SJSA1 (cell line): ENCODE measurements around the gene AGBL4. TPM values are rescaled to one million over a fixed set of nuclear protein-coding genes. Genes with fewer than 3 reads are reported as not detected.

Experiments
- DNase-seq, 2 experiments: peaks; one replicate each; pipeline ENCODE4 v3.0.0-alpha.2; 2015 to 2020; ENCODE audit warnings: low spot score in 2 of 2, low read depth in 1 of 2
- H3K27ac ChIP-seq: fragments of 250-450 bp; sonication (Bioruptor Pico); 2 replicates; pipeline ENCODE4 v1.5.1; 2020; ENCODE audit warnings: mild to moderate bottlenecking, moderate library complexity
- H3K27me3 ChIP-seq: fragments of 250-450 bp; sonication (Bioruptor Pico); replicated peaks from 2 replicates; pipeline ENCODE4 v1.5.1; 2020; ENCODE audit warnings: mild to moderate bottlenecking, moderate library complexity
- H3K36me3 ChIP-seq: fragments of 250-450 bp; sonication (Bioruptor Pico); 2 replicates; pipeline ENCODE4 v1.5.1; 2020; ENCODE audit warnings: mild to moderate bottlenecking
- H3K4me1 ChIP-seq: fragments of 250-450 bp; sonication (Bioruptor Pico); replicated peaks from 2 replicates; pipeline ENCODE4 v1.6.1; 2021; ENCODE audit warnings: mild to moderate bottlenecking
- H3K4me3 ChIP-seq: fragments of 250-450 bp; sonication (Bioruptor Pico); 2 replicates; pipeline ENCODE4 v1.5.1; 2020; ENCODE audit warnings: mild to moderate bottlenecking
- H3K9me3 ChIP-seq: fragments of 250-450 bp; sonication (Bioruptor Pico); replicated peaks from 2 replicates; pipeline ENCODE4 v1.5.1; 2020; ENCODE audit warnings: mild to moderate bottlenecking
- total RNA-seq: library from RNA; depleted of rRNA; stranded (reverse); fragments of >200 nt; shearing (Covaris generic); gene quantifications from 2 replicates; pipeline ENCODE4 v1.2.3, GENCODE V29; 2014

AGBL4 gene
- total RNA-seq, 1 experiment from 2014 or later, result not detected

DNA sequence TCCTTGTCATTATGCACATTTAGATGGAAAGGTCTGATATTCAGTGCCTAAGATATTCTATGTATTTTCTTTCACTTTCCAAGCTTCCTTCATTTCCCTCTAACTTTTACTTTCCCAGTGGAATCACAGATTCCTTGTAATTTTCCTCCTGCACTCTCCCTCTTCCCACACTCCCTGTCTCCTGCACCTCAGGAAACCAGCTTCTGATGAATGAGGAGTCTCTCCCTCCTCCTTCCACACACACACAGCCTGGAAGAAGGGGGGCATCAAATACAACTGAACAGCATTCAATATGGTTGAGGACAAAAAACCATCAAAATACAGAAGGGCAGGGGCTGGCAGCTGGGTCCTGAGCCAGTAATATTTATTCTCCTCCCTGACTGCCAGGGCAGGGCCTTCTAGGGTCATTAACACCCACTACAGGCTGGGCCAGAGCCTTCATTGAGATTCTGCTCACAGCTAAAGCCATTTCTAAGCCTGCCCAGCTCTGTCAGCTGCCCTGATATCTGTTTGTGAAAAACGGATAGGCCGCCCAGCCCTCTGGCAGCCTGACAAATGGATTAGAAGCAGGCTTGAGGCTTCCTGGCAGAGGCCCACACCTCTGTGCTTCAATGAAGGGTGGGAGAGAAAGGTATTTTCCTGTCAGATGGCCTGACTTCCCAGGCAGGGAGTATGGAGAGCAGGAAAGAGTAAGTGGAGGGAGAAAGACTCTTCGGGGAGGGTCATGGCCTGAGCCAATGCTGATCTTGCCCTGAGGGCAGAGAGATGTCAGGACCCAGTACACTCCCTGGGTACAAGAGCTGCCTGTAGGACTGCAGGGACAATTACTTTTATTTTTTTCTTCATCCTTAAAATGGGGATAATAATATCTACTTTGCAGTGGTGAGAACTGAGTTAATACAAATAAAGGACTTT is 1412.9 kb downstream of the AGBL4 start:
- H3K4me1 ChIP-seq, result no peaks in the 10 kb centered on the region
- H3K9me3 ChIP-seq, result no peaks in the 10 kb centered on the region
- no peaks in the 10 kb centered on the region for H3K36me3 ChIP-seq
- H3K27me3 ChIP-seq, result peaks cover 16% of the 10 kb centered on the region
- no peak overlapping the region for H3K4me3 ChIP-seq
- no peak for DNase-seq
- H3K27ac ChIP-seq, result no peak overlapping the region

DNA sequence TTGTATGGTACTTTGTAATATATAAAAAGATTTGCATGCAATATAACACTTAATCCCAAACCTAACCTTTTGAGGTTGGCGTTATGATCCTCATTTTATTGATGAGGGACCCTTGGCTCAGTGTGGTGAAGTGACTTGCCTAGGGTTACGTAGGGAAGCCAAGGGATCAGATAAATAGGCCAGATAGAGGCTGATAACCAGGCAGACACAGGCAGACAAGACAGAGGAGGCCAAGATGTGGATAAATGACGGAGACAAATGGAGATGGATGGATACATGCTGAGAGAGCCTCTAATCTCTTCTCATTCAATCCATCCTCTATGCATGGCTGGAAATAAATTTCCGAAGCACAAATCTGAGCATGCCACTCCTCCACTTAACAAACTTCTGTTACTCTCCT is 1414.9 kb downstream of the AGBL4 start:
- no peaks in the 10 kb centered on the region for H3K9me3 ChIP-seq
- H3K4me1 ChIP-seq, result no peaks in the 10 kb centered on the region
- no peak overlapping the region for H3K4me3 ChIP-seq
- DNase-seq, result no peak
- H3K36me3 ChIP-seq, result no peaks in the 10 kb centered on the region
- H3K27me3 ChIP-seq, result peaks cover 16% of the 10 kb centered on the region
- H3K27ac ChIP-seq, result no peak overlapping the region

DNA sequence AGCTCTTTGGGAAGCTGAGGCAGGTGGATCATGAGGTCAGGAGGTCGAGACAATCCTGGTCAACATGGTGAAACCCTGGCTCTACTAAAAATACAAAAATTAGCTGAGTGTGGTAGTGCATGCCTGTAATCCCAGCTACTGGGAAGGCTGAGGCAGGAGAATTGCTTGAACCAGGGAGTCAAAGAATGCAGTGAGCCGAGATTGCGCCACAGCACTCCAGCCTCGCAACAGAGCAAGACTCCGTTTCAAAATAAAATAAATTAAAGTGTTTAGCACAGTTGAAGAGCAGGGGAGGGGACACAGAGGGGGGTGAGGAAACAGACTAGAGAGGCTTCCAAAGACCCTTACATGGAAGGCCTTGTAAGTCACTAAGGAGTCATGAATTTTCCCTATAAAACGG is 1420.5 kb downstream of the AGBL4 start:
- Histone ChIP-seq H3K4me1 (no peaks in the 10 kb centered on the region), H3K27ac (no peak overlapping the region), H3K4me3 (no peak overlapping the region), H3K9me3 (no peaks in the 10 kb centered on the region), H3K36me3 (no peaks in the 10 kb centered on the region), H3K27me3 (no peaks in the 10 kb centered on the region)
- no peak for DNase-seq

DNA sequence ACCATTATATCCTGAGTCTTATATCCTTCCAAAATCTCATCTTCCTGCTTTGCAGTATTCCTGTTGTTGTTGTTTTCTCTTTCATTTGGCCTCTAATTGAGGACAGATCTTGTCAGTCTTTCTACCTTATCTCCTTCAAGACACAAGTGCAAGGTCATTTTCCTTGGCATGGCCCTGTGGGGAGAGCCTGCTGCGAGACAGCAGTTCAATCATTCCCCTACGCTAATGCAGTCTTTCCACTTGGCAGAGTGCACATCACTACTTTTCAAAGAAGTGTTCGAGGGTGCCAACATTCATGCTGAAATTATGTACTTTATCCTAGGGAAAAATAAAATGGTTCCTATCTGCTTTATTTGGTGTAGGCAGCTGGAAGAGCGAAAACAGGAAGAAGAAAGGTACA is 1421.4 kb downstream of the AGBL4 start:
- DNase-seq, result no peak
- no peaks in the 10 kb centered on the region for H3K36me3 ChIP-seq

DNA sequence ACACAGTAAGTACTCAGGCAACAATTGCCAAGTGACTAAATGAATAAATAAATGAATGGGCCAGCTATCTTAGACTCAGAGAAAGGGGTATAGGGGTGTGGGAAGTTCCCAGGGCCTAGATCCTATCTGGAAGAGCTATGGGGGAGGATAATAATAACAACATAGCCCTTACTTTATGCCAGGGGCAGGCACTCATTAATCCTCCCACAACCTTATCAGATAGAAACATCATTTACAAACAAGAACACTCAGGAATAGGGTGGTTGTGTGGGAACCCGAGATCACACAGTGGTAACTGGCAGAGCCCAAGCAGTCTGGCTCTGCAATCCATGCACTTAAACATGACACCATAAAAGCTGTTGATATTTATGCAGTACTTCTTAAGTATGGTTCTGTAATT is 1423.6 kb downstream of the AGBL4 start:
- H3K4me1 ChIP-seq, result no peaks in the 10 kb centered on the region

More for the DNA sequence above, 1421.4 kb downstream of the AGBL4 start:
- H3K4me1 ChIP-seq, result no peaks in the 10 kb centered on the region
- no peaks in the 10 kb centered on the region for H3K9me3 ChIP-seq
- H3K4me3 ChIP-seq, result no peak overlapping the region
- no peak overlapping the region for H3K27ac ChIP-seq
- H3K27me3 ChIP-seq, result no peaks in the 10 kb centered on the region

DNA sequence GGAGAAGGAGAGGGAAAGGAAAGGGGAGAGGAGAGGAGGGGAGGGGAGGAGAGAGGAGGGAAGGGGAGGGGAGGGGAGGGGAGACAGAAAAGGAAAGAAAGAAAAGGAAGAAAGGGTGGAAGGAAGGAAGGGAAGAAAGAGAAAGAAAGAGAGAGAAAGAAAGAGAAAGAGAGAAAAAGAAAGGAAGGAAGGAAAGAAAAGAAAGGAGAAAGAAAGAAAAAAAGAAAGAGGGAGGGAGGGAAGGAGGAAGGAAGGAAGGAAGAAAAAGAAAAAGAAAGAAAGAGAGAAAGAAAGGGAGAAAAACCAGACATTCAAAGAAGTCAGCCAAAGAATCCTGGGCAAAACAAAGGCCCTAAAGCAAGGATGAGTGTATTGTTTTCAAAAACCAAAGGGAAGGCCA is 1426.1 kb downstream of the AGBL4 start:
- no peak overlapping the region for H3K27ac ChIP-seq
- H3K36me3 ChIP-seq, result no peaks in the 10 kb centered on the region
- no peaks in the 10 kb centered on the region for H3K9me3 ChIP-seq
- no peak overlapping the region for H3K4me3 ChIP-seq
- no peaks in the 10 kb centered on the region for H3K27me3 ChIP-seq
- H3K4me1 ChIP-seq, result no peaks in the 10 kb centered on the region
- no peak for DNase-seq

More for the DNA sequence above, 1423.6 kb downstream of the AGBL4 start:
- Histone ChIP-seq H3K27ac (no peak overlapping the region), H3K27me3 (no peaks in the 10 kb centered on the region), H3K4me3 (no peak overlapping the region), H3K9me3 (no peaks in the 10 kb centered on the region), H3K36me3 (no peaks in the 10 kb centered on the region)
- no peak for DNase-seq

DNA sequence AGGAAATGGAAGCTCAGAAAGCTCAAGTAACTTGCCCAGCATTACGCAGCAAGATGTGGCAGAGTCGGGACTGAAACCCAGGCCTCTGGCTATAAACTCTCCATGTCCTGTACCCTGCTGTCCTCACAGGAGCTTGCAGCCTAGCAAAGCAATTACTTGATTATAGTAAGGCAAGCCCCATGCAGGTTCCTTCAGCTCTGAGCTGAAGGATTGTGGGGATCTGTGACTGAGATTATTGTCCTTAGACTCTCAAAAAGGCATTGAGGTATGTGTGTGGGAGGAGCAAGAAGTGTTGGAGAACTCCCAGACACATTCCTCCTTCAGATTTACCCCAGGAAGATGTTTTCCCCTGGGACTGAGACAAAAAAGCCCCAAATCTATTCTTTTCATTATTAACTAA is 1427.7 kb downstream of the AGBL4 start:
- no peaks in the 10 kb centered on the region for H3K27me3 ChIP-seq
- no peaks in the 10 kb centered on the region for H3K9me3 ChIP-seq
- DNase-seq, result no peak
- no peaks in the 10 kb centered on the region for H3K4me1 ChIP-seq
- H3K4me3 ChIP-seq, result no peak overlapping the region
- H3K36me3 ChIP-seq, result no peaks in the 10 kb centered on the region
- H3K27ac ChIP-seq, result no peak overlapping the region

DNA sequence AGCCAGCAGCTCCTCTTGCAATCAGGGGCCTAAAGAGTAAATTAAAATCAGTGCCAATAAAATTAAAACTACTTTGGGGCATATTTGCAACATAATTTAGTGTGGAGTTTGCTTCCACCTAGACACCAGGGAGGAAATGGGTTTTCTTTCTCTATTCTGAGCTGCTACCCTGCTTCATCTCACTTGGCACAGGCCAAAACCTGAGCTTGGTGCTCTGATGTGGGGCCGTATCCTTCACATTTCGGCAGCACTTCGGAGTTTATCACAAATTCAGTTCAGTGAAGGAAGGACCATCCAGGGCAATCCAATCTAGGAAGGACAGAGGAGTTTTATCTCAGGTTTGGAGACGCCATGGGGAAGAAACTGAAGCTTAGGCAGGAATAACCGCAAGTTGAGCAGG is 1428.1 kb downstream of the AGBL4 start:
- DNase-seq, result no peak
- Histone ChIP-seq H3K27ac (no peak overlapping the region), H3K36me3 (no peaks in the 10 kb centered on the region), H3K4me3 (no peak overlapping the region), H3K4me1 (no peaks in the 10 kb centered on the region), H3K9me3 (no peaks in the 10 kb centered on the region), H3K27me3 (no peaks in the 10 kb centered on the region)

DNA sequence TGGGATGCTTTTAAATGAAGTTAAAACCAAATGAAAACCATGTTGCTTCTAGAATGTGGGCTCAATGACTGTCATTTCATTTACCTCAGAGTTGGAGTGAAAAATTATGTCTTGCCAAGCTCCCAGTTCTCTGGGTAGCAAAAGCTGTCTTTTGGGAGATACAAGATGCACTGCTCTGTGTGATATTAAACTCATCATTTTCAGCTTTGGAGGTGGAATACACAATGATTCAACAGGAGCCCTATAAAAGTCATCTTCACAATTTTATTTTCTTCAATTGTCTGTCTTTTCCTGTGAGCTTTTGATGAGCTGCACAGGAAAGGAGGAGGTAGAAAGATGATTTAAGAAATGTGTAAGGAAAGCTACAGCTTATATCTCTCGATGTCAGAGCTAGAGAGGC is 1431.4 kb downstream of the AGBL4 start:
- Histone ChIP-seq H3K36me3 (no peaks in the 10 kb centered on the region), H3K9me3 (no peaks in the 10 kb centered on the region), H3K4me3 (no peak overlapping the region), H3K27me3 (no peaks in the 10 kb centered on the region), H3K27ac (no peak overlapping the region), H3K4me1 (no peaks in the 10 kb centered on the region)
- DNase-seq, result no peak

DNA sequence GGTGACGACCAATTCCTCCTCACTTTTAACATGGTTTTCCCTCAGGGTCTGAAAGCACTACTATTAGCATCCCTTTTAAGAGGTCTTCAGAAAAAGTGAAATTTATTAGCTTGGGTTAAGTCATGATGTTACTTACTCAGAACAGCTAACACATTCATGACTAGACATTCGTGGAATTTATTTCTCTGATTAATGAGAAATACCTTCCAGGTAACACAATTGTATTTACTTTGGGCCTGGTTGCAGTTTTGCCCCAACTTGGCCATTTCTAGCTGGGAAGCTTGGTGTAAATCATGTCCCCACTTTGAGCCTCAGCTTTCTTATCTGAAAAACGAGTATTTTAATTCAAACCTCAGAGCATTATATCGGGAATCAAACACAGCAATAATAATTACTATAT is 1432.6 kb downstream of the AGBL4 start:
- DNase-seq, result no peak
- Histone ChIP-seq H3K9me3 (no peaks in the 10 kb centered on the region), H3K27me3 (no peaks in the 10 kb centered on the region), H3K4me3 (no peak overlapping the region), H3K27ac (no peak overlapping the region), H3K4me1 (no peaks in the 10 kb centered on the region), H3K36me3 (no peaks in the 10 kb centered on the region)

DNA sequence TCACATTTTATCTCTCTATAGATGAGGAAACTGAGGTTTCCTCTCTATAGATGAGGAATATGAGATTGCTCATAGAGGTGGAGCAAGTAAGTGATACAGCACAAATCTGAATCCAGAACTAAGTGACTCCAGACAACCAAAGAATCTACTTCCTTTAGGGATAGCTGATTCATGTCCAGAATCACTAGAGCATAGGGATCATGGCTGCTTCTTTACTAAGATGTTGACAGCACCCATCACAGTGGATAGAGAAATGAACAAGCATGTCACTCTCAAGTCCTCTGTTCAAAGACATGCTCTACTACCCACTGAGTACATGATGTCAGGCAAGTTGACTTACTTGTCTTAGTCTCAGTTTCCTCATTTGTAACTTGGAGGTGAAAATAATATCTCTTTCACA is 1435.7 kb downstream of the AGBL4 start:
- no peaks in the 10 kb centered on the region for H3K4me1 ChIP-seq
- H3K36me3 ChIP-seq, result no peaks in the 10 kb centered on the region
- H3K27me3 ChIP-seq, result no peaks in the 10 kb centered on the region
- no peak for DNase-seq
- no peaks in the 10 kb centered on the region for H3K9me3 ChIP-seq
- H3K4me3 ChIP-seq, result no peak overlapping the region
- H3K27ac ChIP-seq, result no peak overlapping the region

DNA sequence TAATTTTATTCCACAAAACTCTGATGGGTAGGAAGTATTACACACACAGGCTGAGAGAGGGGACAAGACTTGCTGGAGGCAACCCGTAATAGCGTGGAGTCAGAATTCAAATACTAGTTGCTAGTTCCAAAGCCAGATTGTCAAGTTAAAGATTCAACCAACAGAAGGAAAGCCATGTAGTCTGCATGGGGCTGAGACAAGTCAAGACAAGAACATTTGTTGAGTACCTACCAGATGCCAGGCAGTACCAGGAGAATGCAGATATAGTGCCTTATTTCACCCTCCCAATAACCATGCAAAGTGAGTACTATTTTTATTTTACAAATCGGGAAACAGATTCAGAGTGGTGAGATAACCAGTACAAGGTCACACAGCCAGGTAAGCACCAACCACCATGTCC is 1441.3 kb downstream of the AGBL4 start:
- H3K27me3 ChIP-seq, result no peaks in the 10 kb centered on the region
- H3K9me3 ChIP-seq, result no peaks in the 10 kb centered on the region
- H3K27ac ChIP-seq, result no peak overlapping the region
- H3K36me3 ChIP-seq, result no peaks in the 10 kb centered on the region
- DNase-seq, result no peak
- no peaks in the 10 kb centered on the region for H3K4me1 ChIP-seq
- H3K4me3 ChIP-seq, result no peak overlapping the region

DNA sequence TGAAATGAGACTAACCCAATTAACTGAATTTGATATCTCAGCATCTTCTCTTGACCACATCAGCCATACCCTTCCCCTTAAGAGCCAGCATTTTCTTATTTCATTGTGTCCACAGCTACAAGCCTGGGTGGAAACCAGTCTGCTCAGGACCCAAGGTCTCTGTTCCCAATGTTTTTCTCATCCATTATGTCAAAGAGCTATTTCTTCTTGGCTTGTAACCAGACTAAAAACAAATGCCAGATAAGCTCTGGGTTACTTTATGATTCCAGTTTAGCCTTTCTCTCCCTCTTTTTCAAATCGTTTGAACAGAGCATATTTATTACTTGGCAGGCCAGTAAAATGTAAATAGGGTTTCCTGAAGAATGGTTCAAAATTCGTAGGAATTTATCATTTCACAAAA is 1442.5 kb downstream of the AGBL4 start:
- H3K4me1 ChIP-seq, result no peaks in the 10 kb centered on the region
- no peak overlapping the region for H3K27ac ChIP-seq
- no peak for DNase-seq
- no peak overlapping the region for H3K4me3 ChIP-seq
- no peaks in the 10 kb centered on the region for H3K36me3 ChIP-seq
- H3K9me3 ChIP-seq, result no peaks in the 10 kb centered on the region
- H3K27me3 ChIP-seq, result no peaks in the 10 kb centered on the region

DNA sequence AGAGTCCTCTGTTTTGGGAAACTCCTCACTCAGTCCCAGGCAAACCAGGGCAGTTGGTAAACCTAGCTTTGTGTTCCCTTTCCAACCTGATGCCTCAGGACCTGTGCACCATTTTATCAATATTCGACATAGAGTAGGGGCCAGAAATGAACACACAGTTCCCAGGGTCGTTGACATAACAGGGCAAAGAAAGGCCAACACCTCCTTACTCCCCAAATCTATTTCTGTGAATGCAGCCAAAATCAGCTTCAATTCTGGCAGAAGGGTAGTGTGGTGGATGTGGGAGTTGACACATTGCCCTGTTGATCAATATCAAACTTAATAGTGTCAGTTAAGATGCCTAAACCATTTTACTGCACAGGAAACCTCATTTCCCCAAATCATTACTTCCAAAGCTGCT is 1447.2 kb downstream of the AGBL4 start:
- no peak for DNase-seq
- H3K36me3 ChIP-seq, result no peaks in the 10 kb centered on the region
- no peak overlapping the region for H3K4me3 ChIP-seq
- H3K27me3 ChIP-seq, result no peaks in the 10 kb centered on the region; the same call in none of the 2 replicates
- H3K9me3 ChIP-seq, result no peaks in the 10 kb centered on the region
- no peak overlapping the region for H3K27ac ChIP-seq
- no peaks in the 10 kb centered on the region for H3K4me1 ChIP-seq
